ENCODE results near the gene KIZ.

The KIZ gene

GRCh38 chr20:21232546-21233280, 106.8 kb downstream of the KIZ start:
- ATAC-seq (ENCODE audit: insufficient read depth, low read depth) (no peak), DNase-seq (no peak)
- H2AFZ ChIP-seq (ENCODE audit: low read depth, low read length) = no peak overlapping the region
- no peaks in the 10 kb centered on the region for H4K20me1 ChIP-seq (ENCODE audit: insufficient read depth, low read length)
- H3K4me2 ChIP-seq (ENCODE audit: insufficient read depth, low read length) = no peak overlapping the region
- H3K27ac ChIP-seq (ENCODE audit: low read length) = no peak overlapping the region
- H3K4me3 ChIP-seq (ENCODE audit: low read depth in 1 of 2, low read length in 2 of 2) = no peak overlapping the region
- H3K9me3 ChIP-seq (ENCODE audit: insufficient read depth, low read length, severe bottlenecking) = no peaks in the 10 kb centered on the region
- no peaks in the 10 kb centered on the region for H3K79me2 ChIP-seq (ENCODE audit: insufficient read depth, low read length)
- no peaks in the 10 kb centered on the region for H3K4me1 ChIP-seq (ENCODE audit: insufficient read depth, low read length)
- TF ChIP-seq CTCF (IDR thresholded peaks at IDR 0.05; ENCODE audit: borderline replicate concordance, extremely low read depth, low read length, poor library complexity, severe bottlenecking) (no peak), EZH2 (IDR thresholded peaks at IDR 0.05; ENCODE audit: borderline replicate concordance, low read depth, low read length, severe bottlenecking) (no peak)
- no peak overlapping the region for H3K9ac ChIP-seq (ENCODE audit: low read depth, low read length)
- H3K27me3 ChIP-seq (ENCODE audit: insufficient read depth, low read length, poor library complexity) = no peaks in the 10 kb centered on the region
- peaks cover 15% of the 10 kb centered on the region; the same call in 1 of the 2 replicates for H3K36me3 ChIP-seq (ENCODE audit: insufficient read depth, low read length)

- Histone ChIP-seq H3K4me3 (ENCODE audit: low read depth in 1 of 2, low read length in 2 of 2) (no peak overlapping the region), H3K27me3 (ENCODE audit: insufficient read depth, low read length, poor library complexity) (no peaks in the 10 kb centered on the region), H3K4me2 (ENCODE audit: insufficient read depth, low read length) (no peak overlapping the region), H3K9ac (ENCODE audit: low read depth, low read length) (no peak overlapping the region), H2AFZ (ENCODE audit: low read depth, low read length) (no peak overlapping the region), H3K9me3 (ENCODE audit: insufficient read depth, low read length, severe bottlenecking) (no peaks in the 10 kb centered on the region), H3K27ac (ENCODE audit: low read length) (no peak overlapping the region), H3K4me1 (ENCODE audit: insufficient read depth, low read length) (no peaks in the 10 kb centered on the region), H3K79me2 (ENCODE audit: insufficient read depth, low read length) (no peaks in the 10 kb centered on the region), H3K36me3 (ENCODE audit: insufficient read depth, low read length) (peaks cover 11% of the 10 kb centered on the region; the same call in 1 of the 2 replicates), H4K20me1 (ENCODE audit: insufficient read depth, low read length) (no peaks in the 10 kb centered on the region)
- no peak for TF ChIP-seq CTCF (IDR thresholded peaks at IDR 0.05; ENCODE audit: borderline replicate concordance, extremely low read depth, low read length, poor library complexity, severe bottlenecking)
- TF ChIP-seq EZH2 (IDR thresholded peaks at IDR 0.05; ENCODE audit: borderline replicate concordance, low read depth, low read length, severe bottlenecking) = no peak
- DNase-seq = no peak
- ATAC-seq (ENCODE audit: insufficient read depth, low read depth) = no peak
Measured at GRCh38 chr20:21234324-21234723, 108.4 kb downstream of the KIZ start.

GRCh38 chr20:21234806-21235483, 109.1 kb downstream of the KIZ start:
- H3K27me3 ChIP-seq (ENCODE audit: insufficient read depth, low read length, poor library complexity) = no peaks in the 10 kb centered on the region
- no peak overlapping the region for H3K9ac ChIP-seq (ENCODE audit: low read depth, low read length)
- no peak overlapping the region for H2AFZ ChIP-seq (ENCODE audit: low read depth, low read length)
- no peak overlapping the region for H3K4me2 ChIP-seq (ENCODE audit: insufficient read depth, low read length)
- no peaks in the 10 kb centered on the region for H3K79me2 ChIP-seq (ENCODE audit: insufficient read depth, low read length)
- H4K20me1 ChIP-seq (ENCODE audit: insufficient read depth, low read length) = no peaks in the 10 kb centered on the region
- H3K4me1 ChIP-seq (ENCODE audit: insufficient read depth, low read length) = no peaks in the 10 kb centered on the region
- peaks cover 9% of the 10 kb centered on the region; the same call in 1 of the 2 replicates for H3K36me3 ChIP-seq (ENCODE audit: insufficient read depth, low read length)
- ATAC-seq (ENCODE audit: insufficient read depth, low read depth) = no peak
- H3K4me3 ChIP-seq (ENCODE audit: low read depth in 1 of 2, low read length in 2 of 2) = no peak overlapping the region
- H3K9me3 ChIP-seq (ENCODE audit: insufficient read depth, low read length, severe bottlenecking) = no peaks in the 10 kb centered on the region
- TF ChIP-seq EZH2 (IDR thresholded peaks at IDR 0.05; ENCODE audit: borderline replicate concordance, low read depth, low read length, severe bottlenecking) (no peak), CTCF (IDR thresholded peaks at IDR 0.05; ENCODE audit: borderline replicate concordance, extremely low read depth, low read length, poor library complexity, severe bottlenecking) (no peak)
- H3K27ac ChIP-seq (ENCODE audit: low read length) = no peak overlapping the region
- no peak for DNase-seq

Measured in DND-41 (cell line).